Tongue (tissue), 3 donors: ENCODE results near the gene MUC5B. TPM values are rescaled to one million over a fixed set of nuclear protein-coding genes. Genes with fewer than 3 reads are reported as not detected.

Experiments used
- DNase-seq: peaks from one replicate; pipeline ENCODE4 v3.0.0-alpha.2; 2015
- small RNA-seq: library from RNA; depleted of rRNA; stranded (forward); fragments of <200 nt; gene quantifications from one replicate; pipeline ENCODE3, GENCODE V24; 2014; ENCODE audit warnings: low replicate concordance
- total RNA-seq: library from RNA; depleted of rRNA; stranded (reverse); fragments of >200 nt; gene quantifications from one replicate; pipeline ENCODE4 v1.2.3, GENCODE V29; 2014

Gene MUC5B
- total RNA-seq, 1 donor from 2014 or later = 159 TPM

- DNase-seq = no peak
Observed at GRCh38 chr11:1310772-1311468, 88.1 kb downstream of the MUC5B start.

Small RNA genes lying within 50 kb of the gene (small RNA-seq; reads per million reads assigned to genes)
- gene MIR6744 = not detected

Other genes starting within 250 kb of the MUC5B start
- not detected for gene MUC6, start 186.3 kb upstream of the MUC5B start, total RNA-seq
- 1.8 TPM for gene MUC2, start 148.2 kb upstream of the MUC5B start, total RNA-seq
- not detected for gene MUC5AC, start 65.1 kb upstream of the MUC5B start, total RNA-seq
- gene TOLLIP, start 86.6 kb downstream of the MUC5B start, total RNA-seq = 32.7 TPM
- gene BRSK2, start 166.9 kb downstream of the MUC5B start, total RNA-seq = 0.41 TPM